K562 (cell line): ENCODE data around the gene CCNT2. TPM values are rescaled to one million over a fixed set of nuclear protein-coding genes. Genes with fewer than 3 reads are reported as not detected.
A peak's percentile ranks its signal among the peaks of the same experiment; 100 is the strongest.

Experiments
- ATAC-seq: fragments of 200-7000 bp; cut with Tn5 transposase; 3 replicates; pipeline ENCODE4 v1.9.1; 2020; ENCODE audit warnings: moderate library complexity
- BruUV-seq: library from RNA; stranded (reverse); fragments of 400-500 nt; replicated peaks from 2 replicates; lab custom pipeline; 2021; lab: Mats Ljungman, UMichigan
- CTCF ChIA-PET: fragments of 300-600 bp; formaldehyde crosslinking; extraction: SDS; loops from one replicate; lab custom pipeline; 2021; ENCODE audit warnings: low intra/inter-chr PET ratio; lab: Yijun Ruan, JAX
- POLR2A ChIA-PET: fragments of 300-600, 350-650 bp; sonication (Branson Sonifier 250); formaldehyde crosslinking; extraction: SDS; loops from one replicate; lab custom pipeline; 2021; ENCODE audit warnings: antibody characterized with exemption, inconsistent platforms; lab: Yijun Ruan, JAX
- DNase-seq, 4 experiments: peaks; one replicate each; pipeline versions ENCODE4 v3.0.0 to v3.0.0-alpha.2; 2011 to 2018; ENCODE audit warnings: low spot score in 3 of 4, mixed read lengths in 3 of 4; ENCODE audit errors: extremely low read depth in 1 of 4
- FAIRE-seq: peaks from 2 replicates; lab custom pipeline; 2011; peaks lifted over from hg19 to GRCh38; lab: Jason Lieb, UNC
- H2AFZ ChIP-seq: 2 replicates; pipeline ENCODE4 v1.6.0; 2011; ENCODE audit warnings: low read depth, low read length, control low read depth, inconsistent platforms
- H3K27ac ChIP-seq: fragments of 200-600 bp; 3 replicates; pipeline ENCODE4 v1.8.0; 2011; ENCODE audit warnings: low read depth, mild to moderate bottlenecking, control low read depth, inconsistent platforms, low read length, moderate library complexity, mixed read lengths; ENCODE audit errors: extremely low read depth
- H3K27me3 ChIP-seq, 2 experiments: fragments of 300-600 bp in 1 of 2; 2 replicates in 1 of 2; 3 replicates in 1 of 2; pipeline versions ENCODE4 v1.6.0 to v1.8.0; 2011; ENCODE audit warnings: inconsistent platforms in 2 of 2, low read length in 2 of 2, mild to moderate bottlenecking in 1 of 2, mixed read lengths in 1 of 2, moderate library complexity in 1 of 2; ENCODE audit not compliant: control insufficient read depth in 2 of 2, insufficient read depth in 2 of 2
- H3K36me3 ChIP-seq: fragments of 300-600 bp; 3 replicates; pipeline ENCODE4 v1.8.0; 2011; ENCODE audit warnings: mild to moderate bottlenecking, low read length, inconsistent platforms; ENCODE audit not compliant: control insufficient read depth, insufficient read depth
- H3K4me1 ChIP-seq, 2 experiments: fragments of 200-600 bp in 1 of 2; replicated peaks in 1 of 2; 2 replicates in 1 of 2; 3 replicates in 1 of 2; pipeline versions ENCODE4 v1.5.1 to v1.8.0; 2011; ENCODE audit warnings: inconsistent platforms in 2 of 2, low read length in 2 of 2, mild to moderate bottlenecking in 1 of 2, mixed read lengths in 1 of 2, moderate library complexity in 1 of 2; ENCODE audit not compliant: control insufficient read depth in 2 of 2, insufficient read depth in 2 of 2
- H3K4me2 ChIP-seq: 2 replicates; pipeline ENCODE4 v1.6.1; 2011; ENCODE audit warnings: low read length, control low read depth, inconsistent platforms, mixed read lengths; ENCODE audit not compliant: insufficient read depth
- H3K4me3 ChIP-seq: fragments of 200-600 bp; sonication (generic), shearing (Covaris generic); 2 replicates; pipeline ENCODE4 v1.5.1; 2016; ENCODE audit warnings: control low read depth, inconsistent platforms
- H3K79me2 ChIP-seq: fragments of 200-600 bp; 3 replicates; pipeline ENCODE4 v1.8.0; 2011; ENCODE audit warnings: low read length, inconsistent platforms; ENCODE audit not compliant: control insufficient read depth, insufficient read depth
- H3K9ac ChIP-seq, 2 experiments: 2 replicates each; pipeline versions ENCODE4 v1.6.0 to v1.6.1; 2011; ENCODE audit warnings: low read depth in 2 of 2, low read length in 2 of 2, control low read depth in 1 of 2, inconsistent platforms in 1 of 2, mild to moderate bottlenecking in 1 of 2, mixed read lengths in 1 of 2; ENCODE audit not compliant: insufficient read depth in 1 of 2
- H3K9me1 ChIP-seq: one replicate; pipeline ENCODE4 v1.6.0; 2011; ENCODE audit warnings: inconsistent platforms, mild to moderate bottlenecking, low read length, moderate library complexity; ENCODE audit not compliant: control insufficient read depth, insufficient read depth
- H3K9me3 ChIP-seq: replicated peaks from 2 replicates; pipeline ENCODE4 v1.5.1; 2011; ENCODE audit warnings: low read depth, low read length, inconsistent platforms; ENCODE audit not compliant: control insufficient read depth, insufficient read depth
- H4K20me1 ChIP-seq: replicated peaks from 2 replicates; pipeline ENCODE4 v1.6.1; 2011; ENCODE audit warnings: low read length, inconsistent platforms, mixed read lengths; ENCODE audit not compliant: control insufficient read depth, insufficient read depth
- CREM ChIP-seq: IDR thresholded peaks from 2 replicates; pipeline ENCODE4 v1.6.1; 2014; ENCODE audit warnings: antibody characterized with exemption, low read depth
- ELF4 ChIP-seq: fragments of 450-650 bp; formaldehyde crosslinking; IDR thresholded peaks from 2 replicates; pipeline ENCODE4 v1.4.0; 2022; ENCODE audit warnings: missing genetic modification characterization
- ETS2 ChIP-seq: IDR thresholded peaks from 2 replicates; pipeline ENCODE4 v1.6.1; 2016; ENCODE audit warnings: borderline replicate concordance, missing genetic modification characterization, mild to moderate bottlenecking, moderate library complexity, missing compliant biosample characterization; ENCODE audit not compliant: poor library complexity, severe bottlenecking
- ETV5 ChIP-seq: sonication (generic); formaldehyde crosslinking; IDR thresholded peaks from 2 replicates; pipeline ENCODE4 v1.4.0; 2020; ENCODE audit warnings: low read depth, mild to moderate bottlenecking, missing genetic modification reagents
- EWSR1 ChIP-seq: fragments of 450-650 bp; IDR thresholded peaks from 2 replicates; pipeline ENCODE4 v1.6.1; 2018; ENCODE audit warnings: borderline replicate concordance, mild to moderate bottlenecking, low read depth, moderate library complexity; ENCODE audit not compliant: partially characterized antibody
- GABPB1 ChIP-seq: sonication (generic); formaldehyde crosslinking; IDR thresholded peaks from 2 replicates; pipeline ENCODE4 v1.8.0; 2022; ENCODE audit warnings: mild to moderate bottlenecking, missing genetic modification reagents
- LARP7 ChIP-seq: fragments of 450-650 bp; IDR thresholded peaks from 2 replicates; pipeline ENCODE4 v1.6.1; 2016
- MED1 ChIP-seq: sonication (generic); formaldehyde crosslinking; IDR thresholded peaks from 2 replicates; pipeline ENCODE4 v1.8.1; 2023; ENCODE audit warnings: missing genetic modification reagents, borderline replicate concordance
- MIER1 ChIP-seq: fragments of 450-650 bp; IDR thresholded peaks from 2 replicates; pipeline ENCODE4 v1.6.1; 2016; ENCODE audit warnings: antibody characterized with exemption, mild to moderate bottlenecking, low read depth
- RNF2 ChIP-seq: sonication (generic); IDR thresholded peaks from 2 replicates; pipeline ENCODE4 v1.6.1; 2016
- SMAD4 ChIP-seq: fragments of 250-450 bp; sonication (Bioruptor Pico); conservative IDR thresholded peaks from 2 replicates; pipeline ENCODE4 v1.8.0; 2021; ENCODE audit warnings: inconsistent platforms, mild to moderate bottlenecking, moderate library complexity
- SREBF1 ChIP-seq: fragments of 150-350 bp; IDR thresholded peaks from 2 replicates; pipeline ENCODE4 v1.6.1; 2014; ENCODE audit warnings: antibody characterized with exemption, low read depth, low read length, borderline replicate concordance
- SREBF2 ChIP-seq: sonication (generic); formaldehyde crosslinking; IDR thresholded peaks from 2 replicates; pipeline ENCODE4 v1.4.0; 2020; ENCODE audit warnings: mild to moderate bottlenecking, missing genetic modification reagents
- TOE1 ChIP-seq, 2 experiments: fragments of 450-650 bp in 1 of 2; sonication (generic) in 1 of 2; formaldehyde crosslinking in 1 of 2; IDR thresholded peaks; 2 replicates each; pipeline versions ENCODE4 v1.7.1 to v1.8.0; 2016 to 2022; ENCODE audit warnings: borderline replicate concordance in 2 of 2, mild to moderate bottlenecking in 2 of 2, antibody characterized with exemption in 1 of 2, inconsistent platforms in 1 of 2, low read depth in 1 of 2, missing genetic modification reagents in 1 of 2, moderate library complexity in 1 of 2
- ZNF121 ChIP-seq: sonication (generic); formaldehyde crosslinking; conservative IDR thresholded peaks from 2 replicates; pipeline ENCODE4 v1.8.0; 2022; ENCODE audit warnings: missing genetic modification reagents
- WGBS: fragments of 100-300 bp; shearing (Covaris generic); methylation state at CpG from one replicate; pipeline ENCODE4 v1.1.6; 2016; ENCODE audit warnings: low coverage, mixed read lengths; ENCODE audit not compliant: insufficient coverage; ENCODE audit errors: missing lambda C conversion rate; 5-methylcytosine and 5-hydroxymethylcytosine counted together
- in situ Hi-C: fragments of 300-500 bp; cut with MboI; formaldehyde crosslinking; loops from 4 replicates; pipeline ENCODE4 v1.15.0; 2018; ENCODE audit warnings: inconsistent platforms, mixed read lengths
- intact Hi-C: fragments of 100-400 bp; cut with micrococcal nuclease; formaldehyde crosslinking; loops from 2 replicates; pipeline ENCODE4 v1.14.2; 2022
- polyA plus RNA-seq, 8 experiments: library from polyadenylated mRNA; depleted of rRNA in 4 of 8; stranded (reverse) in 5 of 8; unstranded in 3 of 8; fragments of >200 nt; fragmentation: Nextera tagmentation in 2 of 8; fragmentation: Illumina TruSeq in 1 of 8; extraction: Ambion mirVana in 2 of 8; extraction: Trizol in 1 of 8; gene quantifications; 2 replicates each; pipeline versions ENCODE4 v1.2.1 to v1.2.3, GENCODE V29; 2011 to 2014; ENCODE audit warnings: inconsistent platforms in 1 of 8, missing spikeins in 1 of 8
- total RNA-seq, 7 experiments: library from RNA; depleted of rRNA in 6 of 7; stranded (reverse); fragments of >200 nt in 6 of 7; fragmentation: Illumina TruSeq in 2 of 7; extraction: Trizol in 2 of 7; gene quantifications; 2 replicates each; pipeline versions ENCODE4 v1.2.1 to v1.2.3, GENCODE V29; 2011 to 2021; ENCODE audit warnings: low replicate concordance in 1 of 7
- TF ChIP-seq, protein P1 (sequence below), 2 experiments: IDR thresholded peaks; 2 replicates each; pipeline ENCODE4 v1.6.1; 2012; ENCODE audit warnings: improper control_type of control experiment in 2 of 2, low read depth in 2 of 2, low read length in 2 of 2, borderline replicate concordance in 1 of 2

Gene CCNT2
- total and polyA plus RNA-seq, 9 of the 15 experiments (the other 6 are each of a cell fraction or from before 2014, with no cell fraction given) = 12.6 to 30.0 (median 22.7) TPM

DNA sequence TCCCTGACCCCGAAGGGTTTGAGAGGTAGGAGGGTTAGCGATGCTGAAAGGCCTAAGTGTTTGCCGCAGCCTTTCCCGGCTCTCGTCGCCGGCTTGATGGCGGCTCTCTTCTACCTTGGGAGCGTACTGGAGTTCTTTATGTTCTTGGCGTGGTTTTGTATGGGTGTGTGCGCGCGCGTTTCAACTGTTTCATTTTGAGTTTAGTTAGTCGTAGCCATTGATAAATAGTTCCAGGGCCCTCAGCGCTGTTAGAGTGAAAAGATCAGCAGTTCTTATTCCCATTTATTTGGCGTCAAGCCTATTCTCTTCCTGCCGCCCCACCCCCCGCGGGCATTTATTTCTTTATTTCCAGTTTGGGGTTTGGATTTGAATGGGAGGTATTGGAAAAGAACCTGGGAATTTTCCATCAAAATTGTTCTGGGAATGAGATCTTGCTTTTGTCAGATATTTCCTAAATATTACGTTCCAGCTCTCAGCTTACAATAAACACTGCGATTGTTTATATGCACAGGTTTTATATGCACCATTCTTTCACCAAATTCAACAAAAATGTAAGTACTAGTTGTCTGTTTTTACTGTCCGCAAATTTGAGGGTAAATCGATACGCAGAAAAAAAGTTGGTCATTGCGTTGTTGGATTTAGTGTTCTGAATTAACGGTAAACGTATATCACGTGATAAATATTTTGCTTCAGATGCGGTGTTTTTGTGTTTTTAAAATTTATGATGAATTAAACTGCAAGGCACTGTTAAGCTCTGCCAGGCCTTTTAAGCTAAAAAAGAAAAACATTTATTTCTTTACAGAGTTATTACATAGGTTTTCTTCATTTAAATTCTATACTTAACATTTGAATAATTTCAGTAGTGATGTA is 954 bp downstream of the CCNT2 start:
- Histone ChIP-seq H4K20me1 (peaks cover 6% of the 10 kb centered on the region), H3K4me1 (peaks cover 3 to 8% of the 10 kb centered on the region in 2 experiments), H3K9ac (peak overlapping the region; percentile 98 to 100), H3K27me3 (no peaks in the 10 kb centered on the region), H3K4me2 (peak overlapping the region; percentile 90; the same call in 1 of the 2 replicates), H3K27ac (peak overlapping the region; percentile 95), H2AFZ (peak overlapping the region; percentile 94), H3K9me1 (no peaks in the 10 kb centered on the region), H3K4me3 (peak overlapping the region; percentile 79), H3K36me3 (peaks cover 42% of the 10 kb centered on the region; the same call in 2 of the 3 replicates), H3K79me2 (peaks cover 60% of the 10 kb centered on the region), H3K9me3 (no peaks in the 10 kb centered on the region)
- no peak for DNase-seq
- CTCF ChIA-PET = no interaction called here
- POLR2A ChIA-PET = interaction anchor here (0.7 to 1.9 kb wide), 5 partner anchors 8 to 26 kb away, joined by 3 to 5 read pairs (median 4); no protein-coding TSS in a partner anchor
- intact Hi-C loops = loop anchor here (2.0 kb wide), 1 partner anchor 821 kb away; the partner anchor contains the start of gene UBXN4
- in situ Hi-C loops = no loop called here
- peak; percentile 32 for ATAC-seq
- BruUV-seq = no TSS peak
- FAIRE-seq = no peak
- WGBS = 1% methylated on average over 30 of the region's 30 CpGs
- TF ChIP-seq ETS2 (tag) (no peak), GABPB1 (CRISPR knock-in tag) (no peak), MED1 (CRISPR knock-in tag) (no peak), SMAD4 (CRISPR knock-in tag) (no peak), LARP7 (no peak), RNF2 (no peak), TOE1 (IDR thresholded peaks at IDR 0.05; ENCODE audit: borderline replicate concordance) (peak; percentile 86), TOE1 (CRISPR knock-in tag; IDR thresholded peaks at IDR 0.05; ENCODE audit: borderline replicate concordance, low read depth) (no peak), ZNF121 (CRISPR knock-in tag) (no peak), MIER1 (no peak), SREBF1 (no peak), SREBF2 (CRISPR knock-in tag) (no peak), EWSR1 (no peak), ELF4 (CRISPR knock-in tag) (no peak), ETV5 (CRISPR knock-in tag) (no peak), CREM (0 out of 2 replicates have a peak, but pooled peaks have one; percentile 8)
- TF ChIP-seq, protein P1, sequence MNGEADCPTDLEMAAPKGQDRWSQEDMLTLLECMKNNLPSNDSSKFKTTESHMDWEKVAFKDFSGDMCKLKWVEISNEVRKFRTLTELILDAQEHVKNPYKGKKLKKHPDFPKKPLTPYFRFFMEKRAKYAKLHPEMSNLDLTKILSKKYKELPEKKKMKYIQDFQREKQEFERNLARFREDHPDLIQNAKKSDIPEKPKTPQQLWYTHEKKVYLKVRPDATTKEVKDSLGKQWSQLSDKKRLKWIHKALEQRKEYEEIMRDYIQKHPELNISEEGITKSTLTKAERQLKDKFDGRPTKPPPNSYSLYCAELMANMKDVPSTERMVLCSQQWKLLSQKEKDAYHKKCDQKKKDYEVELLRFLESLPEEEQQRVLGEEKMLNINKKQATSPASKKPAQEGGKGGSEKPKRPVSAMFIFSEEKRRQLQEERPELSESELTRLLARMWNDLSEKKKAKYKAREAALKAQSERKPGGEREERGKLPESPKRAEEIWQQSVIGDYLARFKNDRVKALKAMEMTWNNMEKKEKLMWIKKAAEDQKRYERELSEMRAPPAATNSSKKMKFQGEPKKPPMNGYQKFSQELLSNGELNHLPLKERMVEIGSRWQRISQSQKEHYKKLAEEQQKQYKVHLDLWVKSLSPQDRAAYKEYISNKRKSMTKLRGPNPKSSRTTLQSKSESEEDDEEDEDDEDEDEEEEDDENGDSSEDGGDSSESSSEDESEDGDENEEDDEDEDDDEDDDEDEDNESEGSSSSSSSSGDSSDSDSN (IDR thresholded peaks at IDR 0.05; ENCODE audit: borderline replicate concordance in 1 of 2, low read depth in 2 of 2, low read length in 2 of 2) = no peak
